B cell (primary cell): ENCODE measurements around the gene ZNF592.

Source experiments
- EZH2 ChIP-seq: IDR thresholded peaks from 2 replicates; pipeline ENCODE4 v1.6.1; 2012; ENCODE audit warnings: borderline replicate concordance, low read depth, mild to moderate bottlenecking, moderate library complexity, low read length; ENCODE audit not compliant: insufficient read depth, poor library complexity, severe bottlenecking
- TF ChIP-seq, protein P1 (sequence below): fragments of 200-600 bp; IDR thresholded peaks from one replicate; pipeline ENCODE4 v1.8.0; 2022; ENCODE audit warnings: antibody characterized with exemption, mild to moderate bottlenecking

DNA sequence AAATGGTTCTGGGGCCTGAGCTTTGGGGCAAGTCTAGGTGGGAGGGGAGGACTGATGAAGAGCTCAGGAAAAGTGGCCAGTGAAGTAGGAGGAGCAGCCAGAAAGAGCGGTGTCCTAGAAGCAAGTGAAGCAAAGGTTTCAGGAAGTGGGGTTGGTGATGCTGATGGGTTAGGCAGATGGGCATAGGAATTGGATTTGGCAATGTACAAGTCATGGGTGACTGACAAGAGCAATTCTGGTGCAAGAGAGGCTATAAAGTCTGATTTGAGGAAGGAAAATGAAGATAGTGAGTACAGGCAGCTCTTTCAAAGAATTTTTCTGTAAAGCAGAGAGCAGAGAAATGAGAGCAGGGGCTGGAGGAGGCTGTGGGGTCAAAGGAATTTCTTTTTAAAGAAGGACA is 88.5 kb downstream of the ZNF592 start:
- TF ChIP-seq, protein P1, sequence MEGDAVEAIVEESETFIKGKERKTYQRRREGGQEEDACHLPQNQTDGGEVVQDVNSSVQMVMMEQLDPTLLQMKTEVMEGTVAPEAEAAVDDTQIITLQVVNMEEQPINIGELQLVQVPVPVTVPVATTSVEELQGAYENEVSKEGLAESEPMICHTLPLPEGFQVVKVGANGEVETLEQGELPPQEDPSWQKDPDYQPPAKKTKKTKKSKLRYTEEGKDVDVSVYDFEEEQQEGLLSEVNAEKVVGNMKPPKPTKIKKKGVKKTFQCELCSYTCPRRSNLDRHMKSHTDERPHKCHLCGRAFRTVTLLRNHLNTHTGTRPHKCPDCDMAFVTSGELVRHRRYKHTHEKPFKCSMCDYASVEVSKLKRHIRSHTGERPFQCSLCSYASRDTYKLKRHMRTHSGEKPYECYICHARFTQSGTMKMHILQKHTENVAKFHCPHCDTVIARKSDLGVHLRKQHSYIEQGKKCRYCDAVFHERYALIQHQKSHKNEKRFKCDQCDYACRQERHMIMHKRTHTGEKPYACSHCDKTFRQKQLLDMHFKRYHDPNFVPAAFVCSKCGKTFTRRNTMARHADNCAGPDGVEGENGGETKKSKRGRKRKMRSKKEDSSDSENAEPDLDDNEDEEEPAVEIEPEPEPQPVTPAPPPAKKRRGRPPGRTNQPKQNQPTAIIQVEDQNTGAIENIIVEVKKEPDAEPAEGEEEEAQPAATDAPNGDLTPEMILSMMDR = no peak
- no peak for TF ChIP-seq EZH2
